CD4-positive, alpha-beta T cell (primary cell): ENCODE results near the gene SCFD2. TPM values are rescaled to one million over a fixed set of nuclear protein-coding genes. Genes with fewer than 3 reads are reported as not detected.

Experiments
- ATAC-seq: fragments of 200-7000 bp; cut with Tn5 transposase; one replicate; pipeline ENCODE4 v1.10.0; 2022; ENCODE audit warnings: mild to moderate bottlenecking; ENCODE audit not compliant: poor library complexity
- CTCF ChIA-PET: fragments of 350-600 bp; sonication (Branson Sonifier 250); formaldehyde crosslinking; loops from one replicate; lab custom pipeline; 2021; ENCODE audit warnings: antibody characterized with exemption, inconsistent platforms; lab: Charles Lee
- POLR2A ChIA-PET: fragments of 350-600 bp; sonication (Branson Sonifier 250); formaldehyde crosslinking; loops from one replicate; lab custom pipeline; 2021; ENCODE audit warnings: antibody characterized with exemption, inconsistent platforms; lab: Charles Lee
- DNase-seq, 14 experiments: peaks; one replicate each; pipeline ENCODE4 v3.0.0-alpha.2; 2013 to 2020; ENCODE audit warnings: mixed read lengths in 2 of 14
- H3K27ac ChIP-seq, 2 donors: one replicate each; pipeline versions ENCODE4 v1.5.1 to v1.7.0; 2013; ENCODE audit warnings: low read length in 2 of 2, low read depth in 1 of 2, mild to moderate bottlenecking in 1 of 2
- H3K27me3 ChIP-seq, 2 experiments: 1 replicate in 1 of 2; 2 replicates in 1 of 2; pipeline versions ENCODE4 v1.6.1 to v1.7.0; 2013; ENCODE audit warnings: low read length in 2 of 2, control low read depth in 1 of 2, mild to moderate bottlenecking in 1 of 2, moderate library complexity in 1 of 2; ENCODE audit not compliant: insufficient read depth in 2 of 2, control insufficient read depth in 1 of 2
- H3K36me3 ChIP-seq: one replicate; pipeline ENCODE4 v1.6.1; 2013; ENCODE audit warnings: low read length, control low read depth; ENCODE audit not compliant: insufficient read depth
- H3K4me1 ChIP-seq: one replicate; pipeline ENCODE4 v1.6.1; 2013; ENCODE audit warnings: low read length, control low read depth; ENCODE audit not compliant: insufficient read depth
- H3K4me3 ChIP-seq: one replicate; pipeline ENCODE4 v1.5.1; 2013; ENCODE audit warnings: mild to moderate bottlenecking, low read length, moderate library complexity
- H3K9me3 ChIP-seq, 2 experiments: 1 replicate in 1 of 2; 2 replicates in 1 of 2; pipeline versions ENCODE4 v1.6.1 to v1.7.0; 2013; ENCODE audit warnings: low read length in 2 of 2, mild to moderate bottlenecking in 2 of 2, control low read depth in 1 of 2, moderate library complexity in 1 of 2; ENCODE audit not compliant: control insufficient read depth in 1 of 2, insufficient read depth in 1 of 2
- H3K27ac Mint-ChIP-seq: one replicate; pipeline ENCODE4 v1.8.0; 2020; ENCODE audit warnings: mixed read lengths
- H3K27me3 Mint-ChIP-seq: one replicate; pipeline ENCODE4 v1.8.0; 2021; ENCODE audit warnings: mixed read lengths
- H3K36me3 Mint-ChIP-seq: one replicate; pipeline ENCODE4 v1.8.0; 2021; ENCODE audit warnings: low read depth, mixed read lengths
- H3K4me1 Mint-ChIP-seq: one replicate; pipeline ENCODE4 v1.8.0; 2021; ENCODE audit warnings: low read depth, mixed read lengths
- H3K4me3 Mint-ChIP-seq: one replicate; pipeline ENCODE4 v1.8.0; 2020; ENCODE audit warnings: mild to moderate bottlenecking, mixed read lengths
- H3K9me3 Mint-ChIP-seq: one replicate; pipeline ENCODE4 v1.8.0; 2020; ENCODE audit warnings: mixed read lengths
- intact Hi-C, 2 experiments: fragments of 100-400 bp; cut with DNase I in 1 of 2; cut with micrococcal nuclease in 1 of 2; formaldehyde crosslinking; loops; one replicate each; pipeline versions ENCODE4 v1.15.1 to v1.9.0; 2023 to 2025; cut with DNase I, micrococcal nuclease
- total RNA-seq, 174 experiments: library from RNA in 2 of 174; stranded (reverse) in 2 of 174; gene quantifications; one replicate each; pipeline ENCODE4 v1.2.3 and lab custom pipeline; 2021 to 2026
- TF ChIP-seq, protein P1 (sequence below): fragments of 200-600 bp; IDR thresholded peaks from one replicate; pipeline ENCODE4 v1.8.0; 2022; ENCODE audit warnings: antibody characterized with exemption, mild to moderate bottlenecking

Gene SCFD2
- total RNA-seq, 2 experiments from 2014 or later = 15.4 to 17.6 TPM

DNA sequence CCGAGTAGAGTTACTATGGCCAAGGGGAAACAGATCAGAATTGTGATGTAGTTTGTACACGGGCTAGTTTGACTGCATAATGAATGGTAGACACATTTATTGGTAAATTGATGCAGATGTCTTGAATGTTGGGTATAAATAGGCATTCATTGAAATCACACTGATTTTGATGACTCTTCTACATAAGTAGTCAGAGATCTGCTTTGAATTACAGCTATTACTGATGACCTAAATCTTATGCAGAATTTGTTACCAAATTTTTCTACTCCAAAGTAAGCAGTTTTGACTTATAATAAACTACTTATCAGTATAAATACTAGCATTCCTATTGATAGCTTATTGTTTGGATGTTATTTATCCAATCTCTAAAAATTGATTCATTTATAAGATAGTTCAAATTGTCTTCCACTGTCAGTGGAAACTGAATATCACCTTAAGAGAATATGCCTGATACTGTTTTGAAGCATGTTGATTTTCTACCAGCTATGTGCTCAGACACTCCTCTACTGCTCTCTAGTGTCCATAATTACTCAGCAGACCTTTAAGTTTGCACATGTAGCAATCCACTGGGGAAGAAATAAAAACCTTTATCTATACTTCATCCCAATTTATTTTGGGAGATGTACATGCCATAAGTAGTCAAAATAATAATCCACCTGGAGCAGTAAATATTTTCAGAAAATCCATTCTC lies 383.5 kb downstream of the SCFD2 start:
- H3K4me3 Mint-ChIP-seq = no peak overlapping the region
- H3K27me3 ChIP-seq = no peaks in the 10 kb centered on the region
- TF ChIP-seq, protein P1, sequence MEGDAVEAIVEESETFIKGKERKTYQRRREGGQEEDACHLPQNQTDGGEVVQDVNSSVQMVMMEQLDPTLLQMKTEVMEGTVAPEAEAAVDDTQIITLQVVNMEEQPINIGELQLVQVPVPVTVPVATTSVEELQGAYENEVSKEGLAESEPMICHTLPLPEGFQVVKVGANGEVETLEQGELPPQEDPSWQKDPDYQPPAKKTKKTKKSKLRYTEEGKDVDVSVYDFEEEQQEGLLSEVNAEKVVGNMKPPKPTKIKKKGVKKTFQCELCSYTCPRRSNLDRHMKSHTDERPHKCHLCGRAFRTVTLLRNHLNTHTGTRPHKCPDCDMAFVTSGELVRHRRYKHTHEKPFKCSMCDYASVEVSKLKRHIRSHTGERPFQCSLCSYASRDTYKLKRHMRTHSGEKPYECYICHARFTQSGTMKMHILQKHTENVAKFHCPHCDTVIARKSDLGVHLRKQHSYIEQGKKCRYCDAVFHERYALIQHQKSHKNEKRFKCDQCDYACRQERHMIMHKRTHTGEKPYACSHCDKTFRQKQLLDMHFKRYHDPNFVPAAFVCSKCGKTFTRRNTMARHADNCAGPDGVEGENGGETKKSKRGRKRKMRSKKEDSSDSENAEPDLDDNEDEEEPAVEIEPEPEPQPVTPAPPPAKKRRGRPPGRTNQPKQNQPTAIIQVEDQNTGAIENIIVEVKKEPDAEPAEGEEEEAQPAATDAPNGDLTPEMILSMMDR = no peak
- H3K27ac Mint-ChIP-seq = no peak overlapping the region
- peaks cover 4% of the 10 kb centered on the region for H3K4me1 Mint-ChIP-seq
- no peaks in the 10 kb centered on the region for H3K27me3 Mint-ChIP-seq
- CTCF ChIA-PET = interaction anchor here (0.6 to 1.2 kb wide), 5 partner anchors 29 to 606 kb away, joined by 3 to 4 read pairs (median 3); no protein-coding TSS in a partner anchor
- no peak overlapping the region for H3K27ac ChIP-seq
- intact Hi-C loops = no loop called here
- H3K9me3 ChIP-seq = no peaks in the 10 kb centered on the region
- no peaks in the 10 kb centered on the region for H3K4me1 ChIP-seq
- DNase-seq (no peak), ATAC-seq (no peak)
- H3K36me3 ChIP-seq = no peaks in the 10 kb centered on the region
- POLR2A ChIA-PET = interaction anchor here (1.1 kb wide), 1 partner anchor 437 kb away, joined by 3 read pairs; no protein-coding TSS in a partner anchor
- H3K36me3 Mint-ChIP-seq = no peaks in the 10 kb centered on the region
- H3K9me3 Mint-ChIP-seq = no peaks in the 10 kb centered on the region
- H3K4me3 ChIP-seq = no peak overlapping the region

DNA sequence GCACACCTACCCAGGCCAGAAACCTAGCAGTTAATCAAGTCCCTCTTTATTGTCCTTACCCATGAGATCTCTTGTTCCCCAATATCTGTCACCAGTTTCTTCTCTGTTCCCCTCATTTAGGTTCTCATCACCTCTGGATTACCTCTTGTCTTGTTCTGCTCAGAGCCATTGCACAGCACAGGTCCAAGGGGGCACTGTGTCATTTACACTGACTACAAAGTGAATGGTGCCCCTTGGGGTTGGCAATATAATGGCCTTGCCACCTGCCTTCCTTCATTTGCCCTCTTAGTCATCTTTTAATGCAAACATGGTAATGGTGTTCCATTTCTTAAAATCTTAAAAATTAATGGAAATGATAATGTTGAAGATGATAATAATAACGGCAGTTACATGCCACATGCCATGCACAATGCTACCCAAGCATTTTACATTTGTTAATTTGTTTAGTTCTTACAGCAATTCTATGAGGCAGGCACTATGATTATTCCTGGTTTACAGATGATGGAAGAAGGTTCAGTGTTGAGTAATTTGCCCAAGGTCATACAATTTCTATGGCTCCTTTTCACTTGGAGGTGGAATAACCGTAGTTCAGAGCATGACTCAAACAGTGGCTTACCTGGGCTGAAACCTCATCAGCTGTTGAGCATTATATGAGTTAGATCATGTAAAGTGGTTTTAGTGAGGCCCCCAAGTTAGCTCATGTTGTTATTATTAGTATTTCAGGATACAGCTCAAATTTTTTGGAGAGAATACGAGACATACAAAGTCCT lies 385.9 kb downstream of the SCFD2 start:
- POLR2A ChIA-PET = no interaction called here
- intact Hi-C loops = no loop called here
- H3K27ac ChIP-seq = no peak overlapping the region
- ATAC-seq (no peak), DNase-seq (no peak)
- no peaks in the 10 kb centered on the region for H3K4me1 ChIP-seq
- H3K9me3 ChIP-seq = no peaks in the 10 kb centered on the region
- H3K36me3 ChIP-seq = no peaks in the 10 kb centered on the region
- TF ChIP-seq, protein P1 = no peak
- Mint-ChIP-seq H3K27me3 (no peaks in the 10 kb centered on the region), H3K36me3 (peaks cover 3% of the 10 kb centered on the region), H3K4me1 (peaks cover 4% of the 10 kb centered on the region), H3K27ac (no peak overlapping the region), H3K4me3 (no peak overlapping the region), H3K9me3 (no peaks in the 10 kb centered on the region)
- CTCF ChIA-PET = no interaction called here
- no peak overlapping the region for H3K4me3 ChIP-seq
- no peaks in the 10 kb centered on the region for H3K27me3 ChIP-seq

DNA sequence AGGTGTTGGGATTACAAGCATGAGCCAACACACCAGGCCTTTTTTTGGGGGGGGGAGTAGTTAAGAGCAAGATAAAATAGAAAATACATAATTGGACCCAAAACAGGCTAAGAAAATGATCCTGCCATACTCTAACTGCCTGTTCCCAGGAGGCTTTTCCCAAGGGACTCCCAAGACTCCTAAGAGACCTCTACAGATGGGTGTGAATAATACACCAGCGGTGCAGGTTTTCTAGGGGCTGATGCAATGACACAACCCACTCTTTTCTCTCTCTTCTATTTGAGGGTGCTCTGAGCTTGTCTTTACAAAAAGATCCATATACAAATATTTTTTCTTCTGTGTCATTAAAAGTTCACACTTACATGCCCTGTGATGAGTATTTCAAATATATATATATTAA lies 386.8 kb downstream of the SCFD2 start:
- Histone ChIP-seq H3K27ac (no peak overlapping the region), H3K4me3 (no peak overlapping the region), H3K9me3 (no peaks in the 10 kb centered on the region), H3K27me3 (no peaks in the 10 kb centered on the region), H3K36me3 (no peaks in the 10 kb centered on the region), H3K4me1 (no peaks in the 10 kb centered on the region)
- H3K4me3 Mint-ChIP-seq = no peak overlapping the region
- no peaks in the 10 kb centered on the region for H3K9me3 Mint-ChIP-seq
- H3K27me3 Mint-ChIP-seq = no peaks in the 10 kb centered on the region
- intact Hi-C loops = no loop called here
- H3K4me1 Mint-ChIP-seq = peaks cover 4% of the 10 kb centered on the region
- peaks cover 5% of the 10 kb centered on the region for H3K36me3 Mint-ChIP-seq
- ChIA-PET POLR2A (no interaction called here), CTCF (no interaction called here)
- TF ChIP-seq, protein P1 = no peak
- DNase-seq = no peak
- no peak overlapping the region for H3K27ac Mint-ChIP-seq
- no peak for ATAC-seq
